Fibroblast of peridontal ligament (primary cell): Measurements from ENCODE around the gene IL13RA1.
A peak's percentile ranks its signal among the peaks of the same experiment; 100 is the strongest.
"Not testable (repeated sequence)": the region's sequence is repeated elsewhere in the genome, so short reads cannot be mapped to it uniquely, and the experiment has no call there.

Experiments used
- DNase-seq: peaks from one replicate; pipeline ENCODE4 v3.0.0-alpha.2; 2010; ENCODE audit errors: extremely low read depth

IL13RA1 gene

GRCh38 chrX:118780509-118780908 is 53.1 kb downstream of the IL13RA1 start:
- DNase-seq, result no peak

GRCh38 chrX:118780911-118781310 is 53.5 kb downstream of the IL13RA1 start:
- peak; percentile 42 for DNase-seq

GRCh38 chrX:118795528-118796280 is 68.3 kb downstream of the IL13RA1 start:
- DNase-seq, result peak; percentile 38

GRCh38 chrX:118802857-118803256 is 75.5 kb downstream of the IL13RA1 start:
- DNase-seq, result peak; percentile 21

GRCh38 chrX:118807151-118808017 is 80.0 kb downstream of the IL13RA1 start:
- DNase-seq, result peak; percentile 60

- not testable (repeated sequence) for DNase-seq
Measured at GRCh38 chrX:118817257-118817656, 89.9 kb downstream of the IL13RA1 start.

GRCh38 chrX:118823263-118824172 is 96.1 kb downstream of the IL13RA1 start, which contains the start of gene ZCCHC12:
TSS of gene ZCCHC12 (plus strand) at chrX:118823824. CDS start at chrX:118825245, 1,421 bp downstream.
- peak; percentile 8 for DNase-seq

- no peak for DNase-seq
Measured at GRCh38 chrX:118824173-118824730, 96.8 kb downstream of the IL13RA1 start.

- DNase-seq, result no peak
Measured at GRCh38 chrX:118825227-118825626, 97.8 kb downstream of the IL13RA1 start.

GRCh38 chrX:118839334-118839958 is 112.0 kb downstream of the IL13RA1 start:
- DNase-seq, result peak; percentile 30
